GM19455 (cell line): ENCODE results near the gene FOLH1.
"Not testable (repeated sequence)": the region's sequence is repeated elsewhere in the genome, so short reads cannot be mapped to it uniquely, and the experiment has no call there.

Source experiments
- ATAC-seq: cut with Tn5 transposase; IDR thresholded peaks from one replicate; pipeline ENCODE4 v1.9.1; 2021; ENCODE audit not compliant: unreplicated experiment

The FOLH1 gene

DNA sequence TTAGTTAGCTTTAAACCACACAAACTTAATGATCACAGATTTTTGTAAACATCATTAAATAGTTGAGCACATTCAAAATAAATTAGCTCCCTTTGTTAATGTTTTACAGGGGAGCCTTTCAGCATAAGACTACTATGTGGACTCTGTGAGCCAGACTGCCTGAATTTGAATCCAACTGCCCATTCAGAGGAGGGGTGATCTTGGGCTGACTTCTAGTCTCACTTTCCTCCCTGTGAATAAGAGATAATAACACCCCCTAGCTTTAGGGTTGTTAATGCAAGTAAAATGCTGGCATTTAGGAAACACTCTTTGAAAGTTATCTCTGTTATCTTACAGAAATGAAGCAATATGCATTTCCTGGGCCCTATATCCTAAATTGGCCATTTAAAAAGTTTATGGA, 23.6 kb downstream of the FOLH1 start:
- ATAC-seq: not testable (repeated sequence)

DNA sequence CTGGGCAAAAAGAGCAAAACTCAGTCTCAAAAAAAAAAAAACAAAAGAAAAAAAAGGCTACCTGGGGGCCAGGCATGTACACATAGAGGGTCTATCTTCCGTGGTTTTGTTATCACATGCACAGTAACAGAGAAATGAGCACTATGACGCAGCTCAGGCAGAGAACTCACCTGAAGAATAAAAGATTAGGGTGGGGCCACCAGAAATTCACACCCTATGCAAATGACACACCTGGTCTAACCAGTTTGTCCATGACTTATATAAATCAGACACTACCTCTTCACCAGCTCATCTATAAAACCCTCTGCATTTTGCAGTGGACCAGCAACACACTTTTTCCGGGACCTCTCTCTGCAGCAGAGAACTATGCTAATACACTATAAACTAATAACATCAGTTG, 30.5 kb downstream of the FOLH1 start:
- ATAC-seq: not testable (repeated sequence)

DNA sequence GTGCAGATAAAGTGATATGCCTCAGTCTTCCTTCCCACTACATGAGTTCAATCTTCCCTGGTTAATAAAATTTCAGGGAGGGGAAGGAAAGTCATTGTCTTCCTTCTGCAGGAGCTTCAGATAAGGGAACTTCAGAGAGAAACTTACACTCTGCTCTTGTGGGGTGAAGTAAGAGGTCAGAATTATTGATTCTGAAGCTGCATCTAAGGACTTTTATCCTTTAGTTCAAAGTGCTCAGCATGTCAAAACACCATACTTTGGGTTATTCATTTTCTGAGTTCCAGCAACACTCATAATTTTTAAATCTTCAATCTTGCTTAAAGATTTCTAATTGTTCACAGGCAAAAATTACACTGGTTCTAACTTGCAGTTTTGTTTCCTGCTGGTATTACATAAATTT, 33.0 kb downstream of the FOLH1 start:
- not testable (repeated sequence) for ATAC-seq

DNA sequence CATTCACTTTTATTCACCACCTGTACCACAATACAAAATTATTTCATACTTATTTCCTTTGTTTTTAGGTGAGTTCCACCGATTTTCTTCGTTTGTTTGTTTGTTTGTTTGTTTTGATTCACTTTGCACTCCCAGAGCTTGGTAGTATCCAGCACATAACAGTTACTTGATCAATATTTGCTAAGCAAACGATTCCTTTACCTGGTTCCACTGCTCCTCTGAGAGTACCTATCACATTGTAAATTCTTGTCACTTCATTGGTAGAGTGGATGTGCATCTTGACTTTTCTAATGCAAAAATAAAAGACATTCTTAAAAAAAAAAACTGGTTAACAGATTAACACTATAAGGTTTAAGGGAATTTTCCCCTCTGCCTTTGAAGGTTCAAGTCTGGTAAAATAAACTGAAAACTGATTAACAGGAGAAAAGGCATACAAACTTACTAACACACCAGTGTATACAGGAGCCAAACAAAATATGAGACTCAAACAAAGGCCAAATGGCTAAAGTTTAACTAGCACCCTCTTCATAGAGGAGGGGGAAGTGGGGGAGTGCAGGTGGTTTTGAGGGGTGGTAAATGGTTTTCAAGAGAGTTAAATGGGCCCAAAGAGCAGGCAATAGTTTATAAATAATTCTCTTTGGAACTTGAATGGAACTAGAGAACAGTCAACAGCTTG, 33.6 kb downstream of the FOLH1 start:
- not testable (repeated sequence) for ATAC-seq

DNA sequence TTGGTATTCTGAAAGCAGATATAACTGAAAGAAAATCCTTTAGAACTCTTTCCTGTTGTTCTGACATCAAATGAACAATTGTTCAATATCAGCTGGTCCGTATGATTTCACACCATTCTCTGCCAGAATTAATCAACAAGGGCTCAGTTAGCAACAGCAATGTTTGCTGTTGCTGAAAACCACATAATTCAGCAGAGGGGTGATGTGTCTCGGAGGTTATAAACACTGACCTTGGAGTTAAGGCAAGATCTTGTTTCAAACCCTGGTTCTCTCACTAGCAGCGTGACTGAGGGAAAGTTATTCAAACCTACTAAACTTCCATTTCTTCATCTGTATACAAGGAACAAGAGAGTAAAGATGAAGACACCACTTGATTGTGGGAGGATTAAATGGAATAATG, 36.8 kb downstream of the FOLH1 start:
- ATAC-seq: not testable (repeated sequence)

DNA sequence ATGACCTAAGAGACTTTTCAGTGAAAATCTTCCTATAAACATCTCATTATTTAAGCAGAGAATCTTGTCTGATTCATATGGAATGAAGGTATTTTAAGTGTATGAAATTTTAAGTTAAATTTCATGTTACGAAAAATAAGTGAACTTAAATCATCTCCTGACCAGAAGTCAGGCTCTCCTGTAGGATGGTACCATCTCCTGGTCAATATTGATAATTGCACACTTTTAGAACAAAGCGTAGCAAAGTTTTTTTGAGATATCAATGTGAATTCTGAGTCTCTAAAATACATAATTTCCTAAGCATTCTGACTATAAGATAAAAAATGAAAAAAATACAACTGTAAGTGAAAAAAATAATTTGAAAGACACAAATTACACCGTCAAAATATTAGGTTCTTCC, 38.8 kb downstream of the FOLH1 start:
- ATAC-seq: not testable (repeated sequence)

DNA sequence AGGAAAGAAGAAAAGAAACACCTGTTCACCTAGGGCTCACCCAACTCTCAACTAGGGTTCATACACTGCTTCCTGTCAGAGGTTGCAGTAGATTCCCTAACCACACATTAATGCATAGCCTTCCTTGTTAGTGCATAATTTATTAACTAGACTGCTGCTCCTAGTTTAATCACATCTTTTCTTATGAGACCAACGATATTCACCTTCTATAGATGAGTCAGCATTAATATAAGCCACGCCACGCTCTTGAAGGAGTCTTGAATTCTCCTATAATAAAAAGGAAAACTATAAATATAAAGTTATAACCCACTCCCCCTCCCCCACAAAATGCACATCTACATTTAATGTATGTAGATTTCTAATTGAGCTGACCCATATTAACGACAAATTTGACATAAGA, 39.4 kb downstream of the FOLH1 start:
- ATAC-seq: not testable (repeated sequence)

DNA sequence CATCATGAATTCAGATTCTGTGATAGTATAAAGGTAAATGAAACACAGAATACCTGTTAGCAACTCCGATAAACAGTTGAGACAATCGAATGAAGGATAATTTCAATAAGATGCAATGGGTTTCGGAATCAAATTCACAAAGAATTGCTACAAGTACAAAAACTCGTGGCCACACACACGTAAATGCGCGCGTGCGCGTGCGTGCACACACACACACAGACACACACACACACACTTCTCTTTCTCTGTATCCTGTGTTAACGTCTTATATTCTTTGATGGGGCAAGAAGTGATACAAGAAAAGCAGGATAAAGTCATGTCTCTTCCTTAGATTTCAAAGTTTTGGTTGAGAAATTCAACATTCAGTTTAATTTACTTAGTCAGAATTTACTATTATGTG, 57.2 kb downstream of the FOLH1 start:
- ATAC-seq: no peak

DNA sequence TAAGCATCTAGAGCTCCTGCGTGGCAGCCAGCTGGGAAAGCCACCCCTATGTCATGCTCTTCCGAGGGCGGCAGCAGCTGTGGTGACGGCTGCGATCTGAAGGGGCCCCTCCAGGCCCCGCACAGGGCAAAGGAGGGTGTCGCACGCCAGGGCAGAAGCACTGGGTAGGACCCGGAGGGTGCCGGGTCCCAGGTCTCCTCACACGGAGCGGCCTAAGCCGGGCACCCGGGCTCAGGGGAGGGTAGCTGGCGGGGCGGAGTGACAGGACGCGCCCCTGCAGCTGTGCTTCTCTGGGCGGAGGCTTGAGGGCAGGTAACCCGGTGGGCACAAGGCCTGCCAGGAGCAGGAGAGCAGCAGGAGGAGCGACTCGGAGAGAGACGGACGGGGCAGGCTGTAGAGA, 106.0 kb downstream of the FOLH1 start:
- ATAC-seq: not testable (repeated sequence)
